Progenitor cell of endocrine pancreas (in vitro differentiated cells): ENCODE results near the gene NRP2. TPM values are rescaled to one million over a fixed set of nuclear protein-coding genes. Genes with fewer than 3 reads are reported as not detected.

ENCODE experiments used
- DNase-seq: peaks from one replicate; pipeline ENCODE4 v3.0.0; 2021; ENCODE audit warnings: low spot score; ENCODE audit not compliant: unreplicated experiment
- H3K27ac Mint-ChIP-seq: 2 replicates; pipeline ENCODE4 v1.8.0; 2021; ENCODE audit warnings: mild to moderate bottlenecking, moderate library complexity, mixed read lengths
- H3K27me3 Mint-ChIP-seq: 2 replicates; pipeline ENCODE4 v1.8.0; 2021; ENCODE audit warnings: mixed read lengths
- H3K36me3 Mint-ChIP-seq: 2 replicates; pipeline ENCODE4 v1.8.0; 2022; ENCODE audit warnings: mixed read lengths; ENCODE audit not compliant: insufficient read depth
- H3K4me1 Mint-ChIP-seq: 2 replicates; pipeline ENCODE4 v1.8.0; 2021; ENCODE audit warnings: low read depth, mixed read lengths
- H3K4me3 Mint-ChIP-seq: 2 replicates; pipeline ENCODE4 v1.8.0; 2021; ENCODE audit warnings: low read depth, mild to moderate bottlenecking, moderate library complexity, mixed read lengths
- H3K9me3 Mint-ChIP-seq: 2 replicates; pipeline ENCODE4 v1.8.0; 2021; ENCODE audit warnings: low read depth, mixed read lengths
- CTCF ChIP-seq: fragments of 200-600 bp; sonication (generic); IDR thresholded peaks from one replicate; pipeline ENCODE4 v1.5.0; 2021; ENCODE audit warnings: antibody characterized with exemption, mild to moderate bottlenecking; ENCODE audit not compliant: unreplicated experiment
- total RNA-seq: library from RNA; stranded (reverse); gene quantifications from 2 replicates; pipeline ENCODE4 v1.2.1, GENCODE V29; 2021

Gene NRP2
- total RNA-seq, 1 donor from 2014 or later: 6.3 TPM

- Mint-ChIP-seq H3K36me3 (no peaks in the 10 kb centered on the region), H3K4me3 (peak overlapping the region; percentile 27)
- TF ChIP-seq CTCF: no peak
Measured at GRCh38 chr2:205806143-205806905, 124.0 kb downstream of the NRP2 start.

GRCh38 chr2:205807229-205807628 is 124.9 kb downstream of the NRP2 start:
- Mint-ChIP-seq H3K9me3 (no peaks in the 10 kb centered on the region), H3K27me3 (no peaks in the 10 kb centered on the region), H3K4me1 (peaks cover 23% of the 10 kb centered on the region), H3K27ac (no peak overlapping the region), H3K36me3 (no peaks in the 10 kb centered on the region), H3K4me3 (no peak overlapping the region)
- DNase-seq: no peak
- no peak for TF ChIP-seq CTCF

More at GRCh38 chr2:205806143-205806905, 124.0 kb downstream of the NRP2 start:
- Mint-ChIP-seq H3K9me3 (no peaks in the 10 kb centered on the region), H3K27me3 (no peaks in the 10 kb centered on the region), H3K4me1 (peaks cover 23% of the 10 kb centered on the region), H3K27ac (peak overlapping the region; percentile 38)
- peak; percentile 14 for DNase-seq

- Mint-ChIP-seq H3K27ac (no peak overlapping the region), H3K4me1 (peaks cover 23% of the 10 kb centered on the region), H3K4me3 (no peak overlapping the region), H3K36me3 (no peaks in the 10 kb centered on the region), H3K27me3 (no peaks in the 10 kb centered on the region), H3K9me3 (no peaks in the 10 kb centered on the region)
- no peak for TF ChIP-seq CTCF
- DNase-seq: no peak
Measured at GRCh38 chr2:205807758-205808157, 125.5 kb downstream of the NRP2 start.

GRCh38 chr2:205808486-205809121 is 126.3 kb downstream of the NRP2 start:
- Mint-ChIP-seq H3K4me1 (peaks cover 23% of the 10 kb centered on the region), H3K9me3 (no peaks in the 10 kb centered on the region), H3K27ac (peak overlapping the region; percentile 60), H3K36me3 (no peaks in the 10 kb centered on the region), H3K27me3 (no peaks in the 10 kb centered on the region), H3K4me3 (no peak overlapping the region)
- no peak for DNase-seq
- TF ChIP-seq CTCF: no peak

GRCh38 chr2:205811387-205811786 is 129.1 kb downstream of the NRP2 start:
- H3K4me3 Mint-ChIP-seq: no peak overlapping the region
- no peak overlapping the region for H3K27ac Mint-ChIP-seq
- no peaks in the 10 kb centered on the region for H3K9me3 Mint-ChIP-seq
- H3K27me3 Mint-ChIP-seq: no peaks in the 10 kb centered on the region
- H3K36me3 Mint-ChIP-seq: no peaks in the 10 kb centered on the region
- H3K4me1 Mint-ChIP-seq: peaks cover 18% of the 10 kb centered on the region
- no peak for DNase-seq
- no peak for TF ChIP-seq CTCF
